Measurements from ENCODE around the gene DNAJB12.

DNAJB12 gene

DNA sequence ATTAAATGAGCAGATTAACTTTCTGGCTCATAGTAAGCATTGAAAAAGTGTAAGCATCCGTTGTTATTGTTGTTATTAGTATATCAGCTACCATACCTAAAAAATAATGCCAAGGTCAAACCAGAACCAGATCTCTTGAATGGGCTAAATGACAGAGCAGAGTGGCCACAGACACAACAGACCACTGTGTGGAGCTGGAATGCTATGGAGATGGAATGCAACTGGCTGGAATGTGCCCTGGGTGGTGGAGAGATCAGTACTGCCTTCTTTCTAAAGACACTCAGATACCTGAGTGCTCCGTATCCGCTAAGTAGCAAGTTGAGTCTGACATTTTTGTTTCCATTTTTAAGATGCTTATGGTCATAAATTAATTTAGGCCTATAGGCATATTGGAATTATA lies 20.5 kb upstream of the DNAJB12 start:
- Histone ChIP-seq H3K27ac (ENCODE audit: low read depth, low read length) (no peak overlapping the region), H3K36me3 (ENCODE audit: control insufficient read depth, insufficient read depth, low read length) (peaks cover 3% of the 10 kb centered on the region), H3K9ac (ENCODE audit: low read length) (no peak overlapping the region), H3K27me3 (ENCODE audit: control insufficient read depth, insufficient read depth, low read length) (no peaks in the 10 kb centered on the region), H3K4me3 (ENCODE audit: low read length) (no peak overlapping the region), H3K4me1 (ENCODE audit: control insufficient read depth, insufficient read depth, low read length) (no peaks in the 10 kb centered on the region)

DNA sequence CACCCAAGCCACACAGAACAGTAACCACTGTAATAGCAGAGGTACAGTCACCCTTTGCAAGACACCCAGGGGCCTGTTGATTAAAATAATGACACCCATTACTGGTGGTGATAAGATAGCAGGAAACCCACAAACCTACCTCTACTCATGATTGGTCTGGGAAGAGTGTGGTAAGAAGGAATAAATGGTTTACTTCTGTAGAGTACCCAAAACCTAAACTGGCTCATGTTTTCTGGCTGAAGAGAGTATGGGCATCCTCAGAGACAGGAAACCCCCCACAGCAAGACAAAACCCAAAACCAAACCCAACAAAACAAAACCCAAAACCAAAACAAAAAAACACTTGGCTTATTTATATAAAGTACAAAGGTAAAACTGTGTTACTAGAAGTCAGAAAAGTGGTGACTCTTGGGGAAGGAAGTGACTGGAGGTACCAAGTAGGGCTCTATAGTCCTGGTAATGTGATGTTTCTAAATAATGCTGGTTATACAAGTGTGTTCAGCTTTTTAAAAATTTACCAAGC lies 15.5 kb upstream of the DNAJB12 start:
- Histone ChIP-seq H3K27ac (ENCODE audit: low read depth, low read length) (no peak overlapping the region), H3K4me3 (ENCODE audit: low read length) (no peak overlapping the region), H3K9ac (ENCODE audit: low read length) (no peak overlapping the region), H3K36me3 (ENCODE audit: control insufficient read depth, insufficient read depth, low read length) (peaks cover 8% of the 10 kb centered on the region), H3K4me1 (ENCODE audit: control insufficient read depth, insufficient read depth, low read length) (no peaks in the 10 kb centered on the region), H3K27me3 (ENCODE audit: control insufficient read depth, insufficient read depth, low read length) (no peaks in the 10 kb centered on the region)

DNA sequence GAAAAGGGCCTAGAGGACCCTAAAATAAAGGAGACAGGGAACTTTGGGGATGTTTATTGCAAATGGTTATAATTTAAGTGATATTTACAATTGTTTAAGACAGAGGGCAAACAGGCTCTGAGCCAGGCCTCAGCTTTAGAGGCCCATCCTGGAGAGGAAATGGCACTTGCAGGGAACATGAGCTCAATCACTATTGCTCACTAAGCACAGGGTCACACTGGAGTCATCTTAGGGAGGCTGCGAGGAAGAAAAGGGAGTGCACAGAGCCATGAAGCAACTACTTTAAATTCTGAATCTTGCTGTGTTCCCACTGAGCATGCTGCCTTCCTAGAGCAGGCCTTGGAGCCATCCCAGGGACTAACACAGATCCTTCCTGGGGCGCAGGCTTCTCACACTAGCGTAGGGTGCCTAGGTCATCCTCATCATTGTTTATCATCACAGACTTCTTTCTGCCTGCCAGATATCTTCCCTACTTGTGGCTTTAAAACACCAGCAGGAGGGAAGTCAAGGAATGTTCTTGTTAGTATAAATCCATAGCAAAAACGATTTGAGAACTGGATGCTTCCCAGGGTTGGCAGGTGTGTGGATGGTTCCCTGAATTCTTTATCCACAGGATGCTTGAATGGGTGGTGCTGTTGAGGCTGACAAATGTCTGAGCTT lies 12.7 kb upstream of the DNAJB12 start:
- Histone ChIP-seq H3K4me1 (ENCODE audit: control insufficient read depth, insufficient read depth, low read length) (no peaks in the 10 kb centered on the region), H3K4me3 (ENCODE audit: low read length) (no peak overlapping the region), H3K27ac (ENCODE audit: low read depth, low read length) (no peak overlapping the region), H3K27me3 (ENCODE audit: control insufficient read depth, insufficient read depth, low read length) (no peaks in the 10 kb centered on the region), H3K9ac (ENCODE audit: low read length) (no peak overlapping the region), H3K36me3 (ENCODE audit: control insufficient read depth, insufficient read depth, low read length) (peaks cover 8% of the 10 kb centered on the region)

DNA sequence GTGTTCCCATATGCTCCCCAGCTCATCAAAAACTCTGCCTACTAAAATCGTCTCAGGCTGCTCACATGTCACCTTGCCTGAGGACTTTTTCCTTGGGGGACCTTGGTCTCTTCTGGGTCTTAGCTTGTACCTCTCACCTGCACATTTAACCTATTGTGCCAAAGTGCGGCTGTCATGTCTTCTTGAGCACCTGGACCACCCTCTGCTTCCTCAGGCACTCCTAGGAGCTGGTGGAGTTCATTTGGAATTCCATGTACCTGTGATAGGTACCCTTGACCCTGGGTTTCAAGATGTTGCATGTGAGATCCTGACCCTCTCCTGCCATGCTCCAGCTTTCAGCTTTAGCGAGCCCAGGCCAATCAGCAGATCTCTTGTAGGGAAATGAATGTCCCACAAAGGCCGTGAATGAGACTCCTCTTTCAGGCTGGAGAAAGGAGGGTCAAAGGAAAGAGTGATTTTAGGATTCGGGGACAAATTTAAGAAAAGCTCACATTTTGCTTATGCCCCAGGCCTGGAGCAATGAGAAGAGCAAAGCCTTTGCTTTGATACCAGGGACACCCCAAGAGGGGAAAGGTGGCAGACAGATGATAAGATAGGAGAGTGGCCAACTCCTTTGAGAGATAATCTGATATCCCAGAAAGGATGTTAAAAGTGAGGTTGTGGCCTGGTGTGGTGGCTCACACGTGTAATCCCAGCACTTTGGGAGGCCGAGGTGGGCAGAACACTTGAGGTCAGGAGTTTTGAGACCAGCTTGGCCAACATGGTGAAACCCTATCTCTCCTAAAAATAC lies 10.6 kb upstream of the DNAJB12 start:
- H3K4me1 ChIP-seq (ENCODE audit: control insufficient read depth, insufficient read depth, low read length) = no peaks in the 10 kb centered on the region
- no peak overlapping the region for H3K9ac ChIP-seq (ENCODE audit: low read length)
- H3K4me3 ChIP-seq (ENCODE audit: low read length) = no peak overlapping the region
- no peak overlapping the region for H3K27ac ChIP-seq (ENCODE audit: low read depth, low read length)
- H3K36me3 ChIP-seq (ENCODE audit: control insufficient read depth, insufficient read depth, low read length) = peaks cover 6% of the 10 kb centered on the region
- no peaks in the 10 kb centered on the region for H3K27me3 ChIP-seq (ENCODE audit: control insufficient read depth, insufficient read depth, low read length)

DNA sequence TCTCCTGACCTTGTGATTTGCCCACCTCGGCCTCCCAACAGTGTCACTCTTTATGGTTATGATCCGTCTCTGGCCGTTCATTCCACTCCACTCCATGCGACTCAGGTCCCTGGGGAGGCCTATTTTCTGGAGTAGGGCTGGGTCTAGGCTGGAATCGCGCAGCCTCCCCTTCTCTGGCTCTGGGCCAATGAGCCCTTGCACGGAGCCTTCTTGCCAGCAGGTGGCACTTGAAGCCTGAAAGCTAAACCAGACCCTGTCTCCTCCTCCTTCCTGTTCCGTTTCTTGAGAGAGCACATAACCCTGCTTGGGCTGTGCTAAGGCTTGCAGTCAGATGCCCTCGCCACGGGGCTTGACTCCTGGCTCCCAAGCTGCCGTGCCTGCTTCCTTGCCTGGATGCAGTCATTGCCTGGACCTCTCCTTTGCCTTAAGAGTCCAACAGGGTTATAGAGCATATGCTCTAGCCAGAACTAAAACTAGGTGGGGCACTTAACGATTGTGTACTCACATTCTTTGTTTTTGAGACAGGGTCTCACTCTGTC lies 9.6 kb upstream of the DNAJB12 start:
- peaks cover 6% of the 10 kb centered on the region for H3K36me3 ChIP-seq (ENCODE audit: control insufficient read depth, insufficient read depth, low read length)
- no peak overlapping the region for H3K27ac ChIP-seq (ENCODE audit: low read depth, low read length)
- no peaks in the 10 kb centered on the region for H3K4me1 ChIP-seq (ENCODE audit: control insufficient read depth, insufficient read depth, low read length)
- H3K4me3 ChIP-seq (ENCODE audit: low read length) = peak overlapping the region; percentile 5
- no peaks in the 10 kb centered on the region for H3K27me3 ChIP-seq (ENCODE audit: control insufficient read depth, insufficient read depth, low read length)
- H3K9ac ChIP-seq (ENCODE audit: low read length) = no peak overlapping the region

DNA sequence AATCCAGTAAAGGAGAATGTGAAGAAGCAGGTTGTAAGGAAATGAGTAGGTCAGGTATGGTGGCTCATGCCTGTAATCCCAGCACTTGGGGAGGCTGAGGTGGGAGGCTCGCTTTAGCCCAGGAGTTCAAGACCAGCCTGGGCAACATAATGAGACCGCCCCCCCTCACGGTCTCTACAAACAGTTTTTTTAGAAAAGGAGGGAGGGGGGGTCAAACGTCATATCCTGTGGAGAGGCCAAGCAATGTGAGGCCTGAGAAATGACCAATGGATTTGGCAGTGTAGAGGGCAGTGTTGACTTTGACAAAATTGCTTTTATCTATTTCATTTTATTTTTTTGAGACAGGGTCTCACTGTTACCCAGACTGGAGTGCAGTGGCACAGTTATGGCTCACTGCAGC lies 2.3 kb upstream of the DNAJB12 start:
- Histone ChIP-seq H3K36me3 (ENCODE audit: control insufficient read depth, insufficient read depth, low read length) (peaks cover 2% of the 10 kb centered on the region), H3K27ac (ENCODE audit: low read depth, low read length) (no peak overlapping the region), H3K4me3 (ENCODE audit: low read length) (no peak overlapping the region), H3K4me1 (ENCODE audit: control insufficient read depth, insufficient read depth, low read length) (peaks cover 8% of the 10 kb centered on the region), H3K27me3 (ENCODE audit: control insufficient read depth, insufficient read depth, low read length) (no peaks in the 10 kb centered on the region), H3K9ac (ENCODE audit: low read length) (no peak overlapping the region)

DNA sequence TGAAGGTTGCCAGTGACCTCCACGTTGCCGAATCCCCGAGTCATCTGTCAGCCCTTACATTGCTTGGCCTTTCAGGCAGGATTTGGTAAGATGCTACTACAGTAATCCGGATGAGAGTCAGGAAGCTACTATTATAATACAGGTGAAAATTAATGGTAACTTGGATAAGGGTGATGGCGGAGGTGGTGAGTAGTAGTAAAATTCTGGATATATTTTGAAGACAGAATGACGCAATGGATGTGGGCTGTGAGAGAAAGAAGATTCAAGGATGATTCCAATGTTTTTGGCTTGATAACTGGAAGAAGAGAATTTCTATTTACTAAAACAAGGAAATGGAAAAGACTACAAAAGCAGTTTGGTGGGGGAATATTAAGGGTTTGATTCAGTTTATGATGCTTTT lies 1.4 kb upstream of the DNAJB12 start:
- Histone ChIP-seq H3K36me3 (ENCODE audit: control insufficient read depth, insufficient read depth, low read length) (peaks cover 2% of the 10 kb centered on the region), H3K9ac (ENCODE audit: low read length) (no peak overlapping the region), H3K27ac (ENCODE audit: low read depth, low read length) (no peak overlapping the region), H3K4me3 (ENCODE audit: low read length) (no peak overlapping the region), H3K4me1 (ENCODE audit: control insufficient read depth, insufficient read depth, low read length) (peaks cover 8% of the 10 kb centered on the region), H3K27me3 (ENCODE audit: control insufficient read depth, insufficient read depth, low read length) (no peaks in the 10 kb centered on the region)

DNA sequence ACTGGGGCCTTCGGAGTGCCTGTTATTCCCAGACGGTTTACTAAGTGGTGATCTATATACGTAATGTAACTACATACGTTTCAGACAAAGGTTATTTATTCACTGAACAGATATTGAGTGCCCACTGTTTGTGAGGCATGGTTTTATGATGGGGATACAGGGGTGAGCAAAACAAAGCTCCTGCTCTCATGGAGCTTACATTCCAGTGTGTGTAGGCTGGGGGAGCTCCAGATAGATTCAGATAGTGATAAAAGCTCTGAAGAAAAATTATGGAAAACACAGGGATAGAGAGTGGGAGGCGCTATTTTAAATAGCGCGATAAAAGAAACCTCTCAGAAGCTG lies 466 bp upstream of the DNAJB12 start:
- Histone ChIP-seq H3K4me1 (ENCODE audit: control insufficient read depth, insufficient read depth, low read length) (peaks cover 8% of the 10 kb centered on the region), H3K36me3 (ENCODE audit: control insufficient read depth, insufficient read depth, low read length) (peaks cover 2% of the 10 kb centered on the region), H3K27ac (ENCODE audit: low read depth, low read length) (peak overlapping the region; percentile 99), H3K9ac (ENCODE audit: low read length) (no peak overlapping the region), H3K27me3 (ENCODE audit: control insufficient read depth, insufficient read depth, low read length) (no peaks in the 10 kb centered on the region), H3K4me3 (ENCODE audit: low read length) (peak overlapping the region; percentile 97)

DNA sequence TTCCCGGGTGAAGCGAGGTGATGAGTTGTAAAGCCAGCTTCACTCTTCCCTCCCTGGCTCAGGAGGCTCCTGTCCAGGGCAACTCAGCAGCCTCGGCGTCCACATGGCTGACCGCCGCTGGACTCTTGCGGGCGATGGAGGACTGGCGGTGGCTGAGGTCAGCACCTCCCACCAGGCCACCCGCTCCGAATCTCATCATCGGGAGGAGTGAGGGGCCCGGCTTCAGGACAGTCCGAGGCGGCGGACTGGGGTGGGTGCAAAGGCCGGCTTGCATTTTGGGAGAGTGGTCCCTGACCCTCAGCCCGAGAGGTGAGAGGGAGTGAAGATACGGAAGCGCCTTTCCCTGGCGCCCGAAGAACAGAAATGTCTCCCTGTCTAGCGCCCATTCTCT lies 759 bp downstream of the DNAJB12 start:
- peak overlapping the region; percentile 97 for H3K4me3 ChIP-seq (ENCODE audit: low read length)
- H3K9ac ChIP-seq (ENCODE audit: low read length) = peak overlapping the region; percentile 87
- no peaks in the 10 kb centered on the region for H3K27me3 ChIP-seq (ENCODE audit: control insufficient read depth, insufficient read depth, low read length)
- H3K27ac ChIP-seq (ENCODE audit: low read depth, low read length) = peak overlapping the region; percentile 99
- peaks cover 2% of the 10 kb centered on the region for H3K36me3 ChIP-seq (ENCODE audit: control insufficient read depth, insufficient read depth, low read length)
- peaks cover 8% of the 10 kb centered on the region for H3K4me1 ChIP-seq (ENCODE audit: control insufficient read depth, insufficient read depth, low read length)

DNA sequence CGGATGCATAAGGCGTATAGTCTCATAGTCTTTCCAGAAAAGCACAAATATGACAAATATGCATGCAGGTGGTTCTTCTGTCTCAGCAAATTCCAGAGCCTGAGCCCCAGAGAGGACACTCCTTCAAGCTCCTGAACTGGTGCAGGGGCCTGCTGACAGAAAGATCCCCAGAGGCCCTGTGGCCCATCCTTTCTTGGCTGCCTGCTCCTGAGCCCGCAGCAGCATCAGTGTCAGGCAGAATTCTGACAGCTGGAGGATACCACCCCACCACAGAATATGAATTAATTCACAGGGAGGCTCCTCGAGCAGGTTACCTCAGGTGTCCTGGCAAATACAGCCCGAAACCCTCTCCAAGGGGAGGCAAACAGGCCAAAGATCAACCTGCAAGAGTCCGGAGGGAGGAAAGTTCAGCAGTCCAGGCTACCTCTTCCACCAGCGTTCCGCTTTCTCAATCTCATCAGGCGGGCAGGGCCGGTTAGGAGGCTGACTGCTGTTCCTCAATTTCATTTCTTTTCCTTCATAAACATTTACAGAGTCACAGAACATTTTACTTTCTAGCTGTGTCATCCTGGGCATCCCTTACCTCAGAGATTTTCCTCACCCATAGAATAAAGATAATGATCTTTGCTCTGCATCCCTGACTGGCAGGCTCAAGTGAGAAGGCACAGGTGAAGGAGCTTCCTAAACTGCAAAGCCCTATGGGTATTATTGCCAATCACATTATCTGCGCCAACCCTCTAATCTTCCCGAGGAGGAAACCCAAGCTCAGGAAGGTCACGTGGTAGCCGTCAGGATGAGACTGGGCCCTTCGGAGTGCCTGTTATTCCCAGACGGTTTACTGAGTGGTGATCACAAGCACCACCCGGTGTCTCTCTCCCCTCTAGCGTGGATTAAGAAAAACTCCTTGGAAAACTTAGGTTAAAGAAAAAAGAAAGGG lies 1.4 kb downstream of the DNAJB12 start:
- Histone ChIP-seq H3K36me3 (ENCODE audit: control insufficient read depth, insufficient read depth, low read length) (peaks cover 7% of the 10 kb centered on the region), H3K4me1 (ENCODE audit: control insufficient read depth, insufficient read depth, low read length) (peaks cover 8% of the 10 kb centered on the region), H3K27ac (ENCODE audit: low read depth, low read length) (peak overlapping the region; percentile 99), H3K9ac (ENCODE audit: low read length) (peak overlapping the region; percentile 87), H3K4me3 (ENCODE audit: low read length) (peak overlapping the region; percentile 97), H3K27me3 (ENCODE audit: control insufficient read depth, insufficient read depth, low read length) (no peaks in the 10 kb centered on the region)

DNA sequence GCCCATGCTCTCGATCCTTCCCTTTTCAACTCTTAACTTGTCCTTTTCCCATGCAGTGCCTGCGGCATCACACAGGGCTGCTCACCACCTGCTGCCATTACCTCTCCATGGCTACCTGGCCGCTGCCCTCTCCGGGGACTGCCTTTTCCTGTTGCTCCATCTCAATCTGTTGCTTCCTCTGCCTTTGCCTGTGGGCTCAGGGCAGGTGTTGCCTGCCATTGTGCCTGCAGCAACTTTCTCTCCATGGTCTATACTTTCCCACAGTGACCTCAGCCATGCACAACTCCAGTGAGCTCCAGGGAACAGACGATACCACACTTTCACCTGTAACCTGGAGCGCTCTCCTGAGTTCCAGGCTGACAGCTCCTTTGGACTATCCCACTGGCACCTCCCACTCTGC lies 3.2 kb downstream of the DNAJB12 start:
- H3K36me3 ChIP-seq (ENCODE audit: control insufficient read depth, insufficient read depth, low read length) = peaks cover 8% of the 10 kb centered on the region
- H3K27me3 ChIP-seq (ENCODE audit: control insufficient read depth, insufficient read depth, low read length) = no peaks in the 10 kb centered on the region
- no peak overlapping the region for H3K9ac ChIP-seq (ENCODE audit: low read length)
- H3K4me3 ChIP-seq (ENCODE audit: low read length) = no peak overlapping the region
- H3K27ac ChIP-seq (ENCODE audit: low read depth, low read length) = no peak overlapping the region
- H3K4me1 ChIP-seq (ENCODE audit: control insufficient read depth, insufficient read depth, low read length) = peaks cover 8% of the 10 kb centered on the region

DNA sequence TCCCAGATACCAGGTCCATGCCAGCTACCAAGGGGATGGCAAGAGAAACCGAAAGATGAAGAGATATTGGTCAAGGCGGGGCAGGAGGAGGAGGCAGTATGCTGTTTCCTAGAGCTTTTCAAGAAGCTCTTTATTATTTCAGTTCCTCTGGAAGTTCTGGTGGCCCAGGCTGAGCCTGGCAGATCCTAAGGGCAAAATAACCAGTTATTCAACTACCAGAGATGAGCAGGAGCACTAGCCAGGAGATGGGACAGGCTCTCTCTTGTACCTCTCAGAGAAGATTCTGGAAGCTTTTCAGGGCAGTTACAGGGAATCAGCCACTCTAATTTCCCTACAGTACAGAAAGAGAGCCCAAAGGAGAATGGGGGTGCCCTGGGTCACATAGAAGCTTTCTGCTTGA lies 5.3 kb downstream of the DNAJB12 start:
- H3K4me3 ChIP-seq (ENCODE audit: low read length) = no peak overlapping the region
- peaks cover 8% of the 10 kb centered on the region for H3K36me3 ChIP-seq (ENCODE audit: control insufficient read depth, insufficient read depth, low read length)
- no peak overlapping the region for H3K27ac ChIP-seq (ENCODE audit: low read depth, low read length)
- H3K4me1 ChIP-seq (ENCODE audit: control insufficient read depth, insufficient read depth, low read length) = peaks cover 8% of the 10 kb centered on the region
- no peak overlapping the region for H3K9ac ChIP-seq (ENCODE audit: low read length)
- H3K27me3 ChIP-seq (ENCODE audit: control insufficient read depth, insufficient read depth, low read length) = no peaks in the 10 kb centered on the region
